Astrocyte (in vitro differentiated cells and primary cell): ENCODE data around the gene ANKS3. TPM values are rescaled to one million over a fixed set of nuclear protein-coding genes. Genes with fewer than 3 reads are reported as not detected.

Source experiments
- DNase-seq: peaks from one replicate; pipeline ENCODE4 v3.0.0-alpha.2; 2010; ENCODE audit warnings: low read depth
- FAIRE-seq: peaks from 2 replicates; lab custom pipeline; 2011; peaks lifted over from hg19 to GRCh38; lab: Jason Lieb, UNC
- H2AFZ ChIP-seq: 2 replicates; pipeline ENCODE4 v1.6.0; 2012; ENCODE audit warnings: low read depth, low read length, inconsistent platforms
- H3K27ac ChIP-seq: 2 replicates; pipeline ENCODE4 v1.5.1; 2011; ENCODE audit warnings: low read depth, low read length, inconsistent platforms
- H3K27me3 ChIP-seq: 2 replicates; pipeline ENCODE4 v1.6.0; 2011; ENCODE audit warnings: low read length, inconsistent platforms; ENCODE audit not compliant: insufficient read depth
- H3K36me3 ChIP-seq: 2 replicates; pipeline ENCODE4 v1.5.1; 2011; ENCODE audit warnings: low read length, inconsistent platforms; ENCODE audit not compliant: insufficient read depth
- H3K4me1 ChIP-seq: 2 replicates; pipeline ENCODE4 v1.5.1; 2011; ENCODE audit warnings: low read length, inconsistent platforms; ENCODE audit not compliant: insufficient read depth
- H3K4me2 ChIP-seq: 2 replicates; pipeline ENCODE4 v1.6.0; 2012; ENCODE audit warnings: low read length, inconsistent platforms
- H3K4me3 ChIP-seq: 2 replicates; pipeline ENCODE4 v1.5.1; 2011; ENCODE audit warnings: low read depth, mild to moderate bottlenecking, low read length, inconsistent platforms; ENCODE audit not compliant: insufficient read depth
- H3K79me2 ChIP-seq: 2 replicates; pipeline ENCODE4 v1.6.0; 2012; ENCODE audit warnings: mild to moderate bottlenecking, low read length, inconsistent platforms; ENCODE audit not compliant: insufficient read depth
- H3K9ac ChIP-seq: 2 replicates; pipeline ENCODE4 v1.6.0; 2012; ENCODE audit warnings: mild to moderate bottlenecking, low read length, inconsistent platforms
- H3K9me3 ChIP-seq: 2 replicates; pipeline ENCODE4 v1.5.1; 2012; ENCODE audit warnings: low read depth, mild to moderate bottlenecking, low read length, inconsistent platforms; ENCODE audit not compliant: insufficient read depth
- H4K20me1 ChIP-seq: 2 replicates; pipeline ENCODE4 v1.6.0; 2012; ENCODE audit warnings: low read length, inconsistent platforms; ENCODE audit not compliant: insufficient read depth
- H3K27ac Mint-ChIP-seq: one replicate; pipeline ENCODE4 v1.8.0; 2021; ENCODE audit warnings: mild to moderate bottlenecking, mixed read lengths; ENCODE audit not compliant: unreplicated experiment
- H3K27me3 Mint-ChIP-seq: one replicate; pipeline ENCODE4 v1.8.0; 2021; ENCODE audit warnings: low read depth, mixed read lengths; ENCODE audit not compliant: unreplicated experiment
- H3K36me3 Mint-ChIP-seq: one replicate; pipeline ENCODE4 v1.8.0; 2021; ENCODE audit warnings: low read depth, mixed read lengths; ENCODE audit not compliant: unreplicated experiment
- H3K4me1 Mint-ChIP-seq: one replicate; pipeline ENCODE4 v1.8.0; 2021; ENCODE audit warnings: low read depth, mixed read lengths; ENCODE audit not compliant: unreplicated experiment
- H3K4me3 Mint-ChIP-seq: one replicate; pipeline ENCODE4 v1.8.0; 2021; ENCODE audit warnings: mild to moderate bottlenecking, moderate library complexity, mixed read lengths; ENCODE audit not compliant: unreplicated experiment
- H3K9me3 Mint-ChIP-seq: one replicate; pipeline ENCODE4 v1.8.0; 2021; ENCODE audit warnings: mild to moderate bottlenecking, mixed read lengths; ENCODE audit not compliant: unreplicated experiment
- EZH2 ChIP-seq: IDR thresholded peaks from 2 replicates; pipeline ENCODE4 v1.6.1; 2012; ENCODE audit warnings: mild to moderate bottlenecking, low read length, inconsistent platforms; ENCODE audit not compliant: insufficient read depth
- total RNA-seq: library from RNA; stranded (reverse); gene quantifications from 2 replicates; pipeline ENCODE4 v1.2.1, GENCODE V29; 2021
- TF ChIP-seq, protein P1 (sequence below): IDR thresholded peaks from 2 replicates; pipeline ENCODE4 v1.5.1; 2011; ENCODE audit warnings: low read depth, mild to moderate bottlenecking, inconsistent platforms, low read length, moderate library complexity; ENCODE audit not compliant: insufficient read depth

ANKS3 gene
- total RNA-seq, 1 donor from 2014 or later: 27.2 TPM

DNA sequence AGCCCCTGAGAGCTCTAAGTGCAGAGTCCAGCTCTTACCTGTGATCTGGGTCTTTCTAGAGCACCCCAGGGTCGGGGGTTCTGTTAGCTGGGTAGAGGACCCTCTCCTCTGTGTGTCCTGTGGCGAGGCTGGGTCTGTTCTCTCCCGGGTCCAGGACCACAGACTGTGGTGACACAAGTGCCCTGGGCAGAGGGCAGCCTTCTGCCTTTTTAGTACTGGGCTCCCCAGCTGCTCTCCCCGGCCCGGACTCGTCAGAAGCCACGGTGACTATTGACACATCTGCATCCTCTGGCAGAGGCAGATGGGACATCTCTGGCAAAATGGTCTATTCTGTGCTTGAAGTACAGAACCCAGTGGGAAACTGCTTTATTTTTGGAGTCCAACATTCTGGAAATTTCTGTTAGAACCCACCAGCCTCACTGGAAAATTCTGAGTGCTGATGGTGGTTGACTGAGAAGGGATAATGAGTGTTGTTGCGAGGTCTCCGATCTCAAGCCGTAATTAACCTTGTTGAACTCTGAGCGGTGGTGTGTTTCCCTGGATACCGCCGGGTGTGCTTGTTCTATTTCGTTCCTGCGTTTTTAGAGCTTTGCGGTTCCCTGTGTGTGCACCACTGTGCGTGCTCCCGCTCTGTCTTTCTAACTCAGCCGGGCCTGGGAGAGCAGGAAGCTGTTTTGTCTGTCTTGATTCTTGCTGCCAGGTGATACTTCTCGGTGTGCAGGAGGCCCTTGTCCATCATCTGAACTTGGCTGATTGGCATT is 66.7 kb downstream of the ANKS3 start:
- peaks cover 8% of the 10 kb centered on the region for H3K4me1 ChIP-seq
- peaks cover 19% of the 10 kb centered on the region for H3K79me2 ChIP-seq
- H3K9me3 ChIP-seq: no peaks in the 10 kb centered on the region
- H3K4me2 ChIP-seq: no peak overlapping the region
- peaks cover 21% of the 10 kb centered on the region for H3K36me3 ChIP-seq
- Mint-ChIP-seq H3K4me3 (no peak overlapping the region), H3K4me1 (peaks cover 15% of the 10 kb centered on the region), H3K27me3 (no peaks in the 10 kb centered on the region), H3K27ac (no peak overlapping the region), H3K9me3 (no peaks in the 10 kb centered on the region), H3K36me3 (peaks cover 14% of the 10 kb centered on the region)
- DNase-seq (no peak), FAIRE-seq (no peak)
- no peak overlapping the region for H3K4me3 ChIP-seq
- no peak overlapping the region for H3K9ac ChIP-seq
- H4K20me1 ChIP-seq: peaks cover 61% of the 10 kb centered on the region
- no peak overlapping the region for H3K27ac ChIP-seq
- H3K27me3 ChIP-seq: no peaks in the 10 kb centered on the region
- TF ChIP-seq, protein P1, sequence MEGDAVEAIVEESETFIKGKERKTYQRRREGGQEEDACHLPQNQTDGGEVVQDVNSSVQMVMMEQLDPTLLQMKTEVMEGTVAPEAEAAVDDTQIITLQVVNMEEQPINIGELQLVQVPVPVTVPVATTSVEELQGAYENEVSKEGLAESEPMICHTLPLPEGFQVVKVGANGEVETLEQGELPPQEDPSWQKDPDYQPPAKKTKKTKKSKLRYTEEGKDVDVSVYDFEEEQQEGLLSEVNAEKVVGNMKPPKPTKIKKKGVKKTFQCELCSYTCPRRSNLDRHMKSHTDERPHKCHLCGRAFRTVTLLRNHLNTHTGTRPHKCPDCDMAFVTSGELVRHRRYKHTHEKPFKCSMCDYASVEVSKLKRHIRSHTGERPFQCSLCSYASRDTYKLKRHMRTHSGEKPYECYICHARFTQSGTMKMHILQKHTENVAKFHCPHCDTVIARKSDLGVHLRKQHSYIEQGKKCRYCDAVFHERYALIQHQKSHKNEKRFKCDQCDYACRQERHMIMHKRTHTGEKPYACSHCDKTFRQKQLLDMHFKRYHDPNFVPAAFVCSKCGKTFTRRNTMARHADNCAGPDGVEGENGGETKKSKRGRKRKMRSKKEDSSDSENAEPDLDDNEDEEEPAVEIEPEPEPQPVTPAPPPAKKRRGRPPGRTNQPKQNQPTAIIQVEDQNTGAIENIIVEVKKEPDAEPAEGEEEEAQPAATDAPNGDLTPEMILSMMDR: no peak
- no peak for TF ChIP-seq EZH2
- no peak overlapping the region for H2AFZ ChIP-seq

DNA sequence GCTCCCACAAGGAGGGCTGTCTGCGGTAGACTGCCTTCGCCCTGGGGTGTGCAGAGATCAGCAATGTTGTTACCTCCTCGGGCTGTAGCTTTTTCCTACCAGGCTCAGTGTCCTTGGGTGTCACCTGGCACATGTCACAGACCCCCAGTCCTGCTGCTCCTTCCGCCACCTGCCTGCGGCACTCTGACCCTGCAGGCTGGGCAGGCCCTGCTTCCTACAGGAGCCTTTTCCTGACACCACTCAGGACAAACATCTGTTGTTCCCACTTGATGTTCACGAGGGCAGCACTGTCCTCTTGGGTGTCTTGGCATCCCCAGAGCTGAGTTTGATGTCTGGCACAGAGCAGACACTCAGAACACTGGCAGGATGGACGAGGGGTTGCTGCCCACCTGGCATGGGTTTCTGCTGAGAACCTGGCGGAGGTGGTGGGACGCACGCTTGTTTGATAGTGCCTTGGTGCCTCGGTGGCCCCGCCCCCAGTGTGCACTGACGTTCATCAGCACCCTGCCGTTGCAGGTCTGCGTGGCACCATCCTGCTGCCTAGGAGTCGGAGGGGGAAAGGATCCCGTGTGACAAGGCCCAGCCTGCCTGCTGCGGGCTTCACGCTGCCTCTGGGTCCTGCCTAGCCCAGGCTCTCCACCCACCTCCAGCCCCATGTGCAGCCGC is 67.4 kb downstream of the ANKS3 start:
- H3K4me2 ChIP-seq: no peak overlapping the region
- no peak overlapping the region for H3K9ac ChIP-seq
- peaks cover 21% of the 10 kb centered on the region for H3K36me3 ChIP-seq
- TF ChIP-seq, protein P1: no peak
- no peak for TF ChIP-seq EZH2
- Mint-ChIP-seq H3K27me3 (no peaks in the 10 kb centered on the region), H3K36me3 (peaks cover 12% of the 10 kb centered on the region), H3K9me3 (no peaks in the 10 kb centered on the region), H3K27ac (no peak overlapping the region), H3K4me1 (peaks cover 15% of the 10 kb centered on the region), H3K4me3 (no peak overlapping the region)
- peaks cover 10% of the 10 kb centered on the region for H3K4me1 ChIP-seq
- H3K27ac ChIP-seq: no peak overlapping the region
- no peak for DNase-seq
- no peak overlapping the region for H3K4me3 ChIP-seq
- H3K27me3 ChIP-seq: no peaks in the 10 kb centered on the region
- H2AFZ ChIP-seq: no peak overlapping the region
- H4K20me1 ChIP-seq: peaks cover 66% of the 10 kb centered on the region
- no peaks in the 10 kb centered on the region for H3K9me3 ChIP-seq
- peaks cover 24% of the 10 kb centered on the region for H3K79me2 ChIP-seq
- FAIRE-seq: no peak
